Measurements from ENCODE around the gene C1QTNF5.

Gene C1QTNF5

GRCh38 chr11:119359365-119360214 is 18.9 kb upstream of the C1QTNF5 start:
- DNase-seq (ENCODE audit: low read depth), result no peak

DNA sequence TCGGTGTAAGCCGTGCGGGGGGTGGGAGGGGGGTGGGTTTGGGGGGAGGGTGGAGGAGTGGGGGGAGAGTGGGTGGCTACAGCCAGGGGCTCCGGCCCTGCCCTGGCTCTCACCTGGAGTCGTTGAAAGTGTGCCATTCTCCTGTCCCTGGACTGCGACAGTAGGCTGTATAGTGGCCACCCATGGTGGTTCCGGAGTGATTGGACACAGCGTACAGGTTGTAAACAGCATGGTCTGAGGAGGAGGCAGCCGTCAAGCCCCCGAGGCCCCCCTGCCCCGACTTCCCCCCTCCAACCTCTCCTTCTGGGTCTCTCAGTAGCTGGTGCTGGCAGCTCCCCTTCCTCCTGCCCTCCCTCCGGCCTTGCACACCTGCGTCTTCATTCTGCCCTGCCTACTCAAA is 16.4 kb upstream of the C1QTNF5 start:
- no peak for DNase-seq (ENCODE audit: low read depth)

GRCh38 chr11:119356349-119357031 is 15.8 kb upstream of the C1QTNF5 start:
- DNase-seq (ENCODE audit: low read depth), result no peak

DNA sequence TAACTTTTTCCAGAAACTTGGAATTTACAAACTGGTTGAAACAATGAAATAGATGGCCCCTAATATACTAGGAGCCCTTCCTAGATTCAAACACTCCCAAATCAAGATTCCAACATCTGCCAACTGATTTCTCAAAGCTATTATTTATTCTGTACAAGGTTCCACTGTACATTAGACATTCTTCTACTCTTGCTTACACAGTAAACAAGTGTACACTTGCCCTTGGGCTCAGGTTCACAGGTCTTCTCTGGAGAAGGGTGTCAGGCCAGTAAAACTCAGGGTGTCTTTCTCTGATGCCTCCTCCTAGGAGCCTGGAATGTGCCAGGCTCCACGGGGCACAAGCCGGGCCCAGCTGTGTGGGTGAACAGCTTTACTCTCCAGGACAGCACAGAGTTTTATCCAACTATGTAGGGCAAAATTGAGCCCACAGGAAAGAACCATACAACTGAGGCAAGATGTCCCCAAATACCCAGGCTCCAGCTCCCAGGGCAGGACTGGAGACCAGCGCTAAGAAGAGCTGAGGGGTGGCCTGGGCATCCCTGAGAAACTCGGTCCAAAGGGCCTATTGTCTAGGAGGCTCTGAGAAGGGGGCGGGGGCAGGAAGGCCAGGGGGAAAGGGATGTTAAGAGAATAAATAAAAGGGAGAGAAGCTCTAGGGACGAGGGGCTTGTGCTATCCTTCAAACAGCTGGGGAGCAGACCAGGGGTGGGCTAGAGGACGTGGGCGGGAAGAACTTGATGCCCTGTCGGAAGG is 14.6 kb upstream of the C1QTNF5 start:
- no peak for DNase-seq (ENCODE audit: low read depth)

GRCh38 chr11:119352857-119353260 is 12.2 kb upstream of the C1QTNF5 start:
- no peak for DNase-seq (ENCODE audit: low read depth)

- no peak for DNase-seq (ENCODE audit: low read depth)
Measured at GRCh38 chr11:119351232-119351631, 10.5 kb upstream of the C1QTNF5 start.

DNA sequence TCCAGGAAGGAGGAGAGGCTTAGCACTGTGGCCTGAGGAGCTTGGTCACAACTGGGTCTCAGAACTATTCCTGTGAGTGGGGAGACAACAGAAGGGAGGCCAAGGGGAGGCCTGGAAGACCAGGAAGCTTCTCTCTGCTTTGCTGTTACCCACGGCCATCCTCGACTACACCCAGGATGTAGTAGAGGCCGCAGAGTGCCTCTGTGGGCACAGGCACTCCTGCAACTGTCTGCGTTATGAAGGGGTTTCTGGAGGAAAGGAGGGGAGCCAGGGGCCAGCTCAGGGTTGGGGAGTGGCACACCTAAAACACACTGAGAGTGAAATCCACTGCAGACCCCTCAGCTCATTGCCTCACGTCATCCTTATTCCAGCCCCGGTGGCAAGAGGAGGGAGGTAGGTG is 9.6 kb upstream of the C1QTNF5 start:
- no peak for DNase-seq (ENCODE audit: low read depth)

DNA sequence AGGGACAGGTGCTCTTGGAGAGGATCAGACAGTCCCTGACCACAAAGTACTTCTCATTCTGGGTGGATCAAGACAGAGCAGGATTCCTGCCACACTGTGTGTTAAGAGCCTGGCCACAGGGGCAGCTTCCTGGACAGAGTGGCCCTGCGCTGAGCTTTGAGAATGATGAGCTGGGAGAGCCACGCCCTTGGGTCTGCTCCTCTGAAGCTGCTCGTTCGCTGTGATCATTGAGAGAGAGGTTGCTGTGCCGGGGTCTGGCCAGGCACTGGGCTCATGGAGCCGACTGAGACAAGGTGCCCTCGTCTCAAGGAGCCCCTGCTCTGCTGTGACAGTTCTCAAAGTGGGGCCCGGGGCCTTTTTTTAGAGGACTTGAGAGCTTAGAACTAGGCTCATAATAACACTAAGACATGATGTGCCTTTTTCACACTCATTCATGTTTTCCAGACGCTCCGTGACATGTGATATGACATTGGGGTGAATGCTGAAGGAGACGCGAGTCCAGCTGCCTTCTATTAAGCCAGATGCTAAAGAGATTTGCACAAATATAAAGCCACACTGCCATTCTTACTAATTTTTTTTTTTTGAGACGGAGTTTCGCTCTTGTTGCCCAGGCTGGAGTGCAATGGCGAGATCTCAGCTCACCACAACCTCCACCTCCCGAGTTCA is 7.4 kb upstream of the C1QTNF5 start:
- no peak for DNase-seq (ENCODE audit: low read depth)

GRCh38 chr11:119347242-119347641 is 6.6 kb upstream of the C1QTNF5 start:
- no peak for DNase-seq (ENCODE audit: low read depth)

DNA sequence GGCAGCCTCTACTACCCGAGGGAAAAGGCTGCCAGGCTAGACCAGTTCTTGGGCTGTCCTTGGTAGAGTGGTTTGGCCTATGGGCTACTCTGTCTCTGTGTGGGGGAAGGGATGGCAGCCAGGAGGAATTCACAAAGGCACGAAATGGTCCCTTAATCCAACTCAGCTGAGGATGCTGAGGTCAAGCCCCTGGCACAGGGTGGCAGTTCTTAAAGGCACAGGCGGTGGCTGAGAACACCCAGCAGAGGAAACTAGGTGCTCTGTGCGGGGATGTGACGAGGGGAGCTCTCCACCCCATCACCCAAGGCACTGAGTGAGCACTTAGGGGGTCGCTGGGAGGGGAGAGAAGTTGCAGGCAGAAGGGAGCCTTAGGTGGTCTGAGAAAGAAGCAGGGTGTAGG is 5.9 kb upstream of the C1QTNF5 start, which contains the start of gene MFRP:
TSS of gene MFRP (minus strand) at position 101 of the 400 bp plus-strand sequence. CDS start 192 bp downstream, outside the sequence.
- no peak for DNase-seq (ENCODE audit: low read depth)

DNA sequence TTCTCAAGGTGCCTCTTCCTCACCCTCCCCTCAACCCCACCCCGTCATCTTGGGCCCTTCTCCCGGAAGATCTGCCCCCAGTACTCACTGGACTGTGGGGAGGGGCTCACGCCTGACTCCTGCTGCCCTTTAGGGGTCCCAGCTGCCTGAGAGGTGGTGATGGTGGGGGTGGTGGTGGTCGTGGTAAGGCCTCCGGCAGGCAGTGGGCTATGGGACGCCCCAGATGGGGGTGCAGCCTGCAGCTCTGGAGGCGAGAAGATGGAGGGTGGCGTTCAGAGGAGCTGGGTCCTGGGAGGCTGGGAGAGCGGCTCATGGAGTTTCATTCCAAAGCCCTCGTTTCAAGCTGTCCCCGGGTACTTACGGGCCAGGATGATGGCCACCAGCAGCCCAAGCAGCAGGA is 5.0 kb upstream of the C1QTNF5 start:
- no peak for DNase-seq (ENCODE audit: low read depth)

GRCh38 chr11:119344291-119345010 is 3.8 kb upstream of the C1QTNF5 start:
- no peak for DNase-seq (ENCODE audit: low read depth)

DNA sequence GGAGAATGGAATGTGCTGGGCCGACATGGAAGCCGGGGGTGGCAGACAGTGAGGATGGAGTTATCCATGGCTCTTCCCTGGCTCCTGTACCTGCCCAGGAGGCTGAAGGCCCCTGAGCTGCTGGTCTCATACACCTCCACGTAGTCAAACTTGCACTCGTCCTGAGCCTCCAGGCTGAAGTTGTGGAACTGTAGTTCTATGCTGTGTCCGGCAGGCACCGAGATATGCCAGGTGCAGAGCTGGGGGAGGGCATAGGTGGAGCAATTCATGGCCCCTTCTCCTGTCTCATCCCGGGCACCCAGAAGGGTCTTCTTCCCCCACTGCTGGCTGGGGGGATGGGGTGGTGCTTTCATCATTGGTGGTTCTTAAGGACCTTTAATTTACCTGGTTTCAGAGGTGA is 3.0 kb upstream of the C1QTNF5 start:
- DNase-seq (ENCODE audit: low read depth), result no peak

DNA sequence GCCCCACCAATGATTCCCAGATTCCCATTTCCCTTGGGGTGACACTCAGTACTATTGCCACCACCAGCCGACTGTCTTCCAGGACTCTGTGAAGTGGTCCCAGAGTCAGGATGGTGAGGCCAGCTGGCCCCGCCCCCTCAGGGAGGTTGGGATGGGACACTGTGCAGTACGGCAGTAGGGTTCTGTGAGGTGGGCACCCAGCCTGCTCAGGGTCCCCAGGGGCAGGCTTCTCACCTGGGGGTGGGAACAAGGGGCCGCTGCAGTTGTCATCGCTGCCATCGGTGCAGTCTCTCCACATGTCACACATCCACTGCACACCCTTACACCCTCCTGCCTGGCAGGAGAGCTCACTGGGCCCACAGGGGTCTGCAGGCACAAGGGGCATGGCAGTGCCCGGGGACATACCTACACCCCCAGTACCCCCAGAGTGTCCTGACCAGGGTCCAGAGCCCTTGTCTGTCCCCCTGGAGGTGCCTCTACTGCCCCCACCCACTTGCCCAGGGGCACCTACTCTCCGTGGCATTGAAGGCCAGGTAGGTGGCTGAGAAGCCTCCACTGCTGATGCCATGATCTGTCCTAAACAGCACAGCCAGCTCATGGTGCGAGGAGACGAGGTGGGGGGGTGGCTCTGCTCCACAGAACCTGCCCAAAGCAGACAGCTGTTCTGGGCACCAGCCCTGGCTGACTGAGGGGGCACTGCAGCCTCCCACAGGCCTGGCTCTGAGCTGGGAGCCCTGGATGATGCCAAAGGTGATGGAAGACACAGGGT is 1.9 kb upstream of the C1QTNF5 start:
- no peak for DNase-seq (ENCODE audit: low read depth)

DNA sequence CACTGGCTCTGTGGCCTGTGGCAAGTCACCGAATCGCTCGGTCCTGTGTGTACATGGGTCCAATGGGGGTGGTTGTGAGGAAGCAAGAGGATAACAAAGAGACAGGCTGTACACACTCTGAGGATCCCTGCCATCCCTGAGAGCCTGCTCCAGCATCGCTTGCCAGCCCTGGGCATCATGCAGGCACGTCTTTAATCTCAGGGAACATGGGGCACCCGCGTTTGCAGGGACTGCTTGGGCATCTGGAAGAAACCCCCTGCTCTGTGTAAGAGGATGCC is 1.3 kb upstream of the C1QTNF5 start:
- no peak for DNase-seq (ENCODE audit: low read depth)

DNA sequence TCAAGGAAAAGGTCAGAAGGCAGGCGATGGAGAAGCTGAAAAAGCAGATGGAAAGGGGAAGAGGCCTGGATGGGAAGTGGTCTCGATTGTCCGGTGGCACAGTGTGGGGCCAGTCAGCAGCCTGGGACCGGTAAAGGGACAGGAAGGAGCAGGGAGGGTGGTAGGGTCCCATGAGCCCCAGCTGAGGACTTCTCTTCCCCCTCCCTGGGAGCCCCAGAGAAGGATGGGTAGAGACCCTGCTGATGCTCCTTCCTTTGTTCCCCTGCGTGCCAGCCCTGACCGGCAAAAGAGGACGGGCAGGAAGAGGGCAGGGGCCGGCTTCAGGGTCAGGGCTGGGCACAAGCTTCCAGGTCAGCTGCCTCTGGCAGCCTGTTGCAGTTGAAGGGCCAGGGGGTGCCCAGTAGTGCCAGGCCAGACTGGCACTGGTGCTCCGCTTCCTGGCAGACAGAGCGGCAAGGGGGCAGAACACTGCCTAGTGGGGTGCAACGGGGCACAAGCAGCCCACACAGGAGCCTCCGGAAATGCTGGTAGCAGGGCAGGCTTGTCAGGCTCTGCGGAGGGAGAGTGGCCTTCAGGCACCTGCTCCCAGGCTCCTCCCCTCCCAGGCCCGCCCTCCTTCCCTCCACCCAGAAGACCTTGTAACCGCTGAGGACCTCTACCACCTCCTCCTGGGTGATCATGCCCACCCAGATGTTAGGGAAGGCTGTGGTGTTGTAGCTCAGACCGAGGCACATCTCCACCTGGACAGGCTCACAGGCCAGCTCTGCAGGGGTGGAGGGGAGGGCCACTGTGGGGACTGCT is 739 bp upstream of the C1QTNF5 start:
- DNase-seq (ENCODE audit: low read depth), result no peak

GRCh38 chr11:119339589-119340334 is 921 bp downstream of the C1QTNF5 start:
- no peak for DNase-seq (ENCODE audit: low read depth)

DNA sequence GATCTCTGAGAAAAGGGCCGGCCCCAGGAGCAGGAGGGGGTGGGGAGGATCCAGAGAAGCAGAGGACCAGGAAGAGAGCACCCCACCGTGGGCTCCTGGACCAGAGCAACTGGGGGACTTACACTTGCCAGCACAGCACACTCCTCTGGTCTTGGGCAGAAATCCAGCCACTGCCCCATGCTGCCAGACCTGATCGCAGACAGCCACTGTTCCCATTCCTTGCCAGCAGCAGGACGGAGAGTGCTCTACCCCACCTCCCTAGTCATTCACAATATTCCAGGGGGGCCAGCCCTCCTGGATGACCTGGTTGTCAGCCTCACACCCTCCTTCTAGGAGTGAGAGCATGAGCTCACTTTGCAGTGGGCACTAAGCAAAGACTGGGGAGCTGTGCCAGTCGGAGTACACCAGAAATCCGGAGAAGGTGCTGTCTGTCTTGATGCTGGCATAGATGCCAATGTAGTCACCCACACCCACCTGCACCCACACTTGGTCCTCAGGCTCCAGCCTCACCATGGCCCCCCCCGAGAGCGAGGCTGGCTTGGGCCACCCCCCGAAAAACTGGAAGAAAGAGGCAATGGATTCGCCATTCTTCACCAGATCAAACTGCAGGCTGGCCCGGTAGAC is 1.6 kb downstream of the C1QTNF5 start:
- no peak for DNase-seq (ENCODE audit: low read depth)

DNA sequence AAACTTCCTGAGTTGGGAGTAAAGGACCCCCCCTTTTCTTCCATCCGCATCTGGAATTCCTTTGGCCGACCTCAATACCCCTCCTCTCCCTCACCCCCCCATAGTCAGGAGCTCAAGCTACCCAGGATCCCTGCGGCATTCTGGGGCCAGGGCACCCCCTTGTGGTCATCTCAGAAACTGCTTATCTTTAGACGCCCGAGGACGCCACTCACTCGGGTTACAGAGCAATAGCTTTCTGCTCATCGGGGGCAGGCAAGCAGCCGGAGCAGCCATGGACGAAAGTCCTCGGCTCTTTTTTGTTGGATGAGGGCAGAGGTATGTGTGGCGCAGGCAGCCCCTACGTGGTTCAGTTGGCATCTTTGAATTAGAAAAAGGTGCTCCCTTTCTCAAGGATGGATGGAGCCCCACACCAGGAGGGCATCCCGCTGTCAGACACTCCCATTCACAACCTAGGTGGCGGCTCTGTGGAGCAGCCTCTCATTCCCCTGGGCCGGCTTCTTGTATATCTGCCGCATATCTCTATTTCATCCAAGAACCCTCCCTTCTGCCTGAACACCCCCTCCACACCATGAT is 2.3 kb downstream of the C1QTNF5 start:
- DNase-seq (ENCODE audit: low read depth), result no peak

All from non-pigmented ciliary epithelial cell (primary cell).